Endothelial cell of umbilical vein (primary cell): ENCODE results near the gene SLC25A40. TPM values are rescaled to one million over a fixed set of nuclear protein-coding genes. Genes with fewer than 3 reads are reported as not detected.

Source experiments
- BruUV-seq: library from RNA; stranded (reverse); fragments of 400-500 nt; replicated peaks from 2 replicates; lab custom pipeline; 2021; lab: Mats Ljungman, UMichigan
- CTCF ChIA-PET: fragments of 300-600, 350-600 bp; sonication (Branson Sonifier 250); formaldehyde crosslinking; loops from one replicate; lab custom pipeline; 2021; ENCODE audit warnings: antibody characterized with exemption, inconsistent platforms; lab: Charles Lee
- POLR2A ChIA-PET: fragments of 300-600, 350-600 bp; sonication (Branson Sonifier 250); formaldehyde crosslinking; loops from one replicate; lab custom pipeline; 2021; ENCODE audit warnings: antibody characterized with exemption, inconsistent platforms; lab: Charles Lee
- DNase-seq: peaks from one replicate; pipeline ENCODE4 v3.0.0-alpha.2; 2011; ENCODE audit warnings: low read depth, low spot score
- FAIRE-seq: peaks from 2 replicates; lab custom pipeline; 2011; peaks lifted over from hg19 to GRCh38; lab: Jason Lieb, UNC
- H2AFZ ChIP-seq: 2 replicates; pipeline ENCODE4 v1.6.0; 2012; ENCODE audit warnings: low read depth, low read length, control low read depth, inconsistent platforms
- H3K27ac ChIP-seq: 2 replicates; pipeline ENCODE4 v1.5.1; 2011; ENCODE audit warnings: low read depth, mild to moderate bottlenecking, control low read depth, low read length, moderate library complexity; ENCODE audit not compliant: insufficient read depth
- H3K27me3 ChIP-seq, 2 experiments: 2 replicates each; pipeline versions ENCODE4 v1.6.0 to v1.6.1; 2011; ENCODE audit warnings: low read length in 2 of 2, mixed read lengths in 1 of 2; ENCODE audit not compliant: control insufficient read depth in 2 of 2, insufficient read depth in 2 of 2
- H3K36me3 ChIP-seq, 2 experiments: 2 replicates in 1 of 2; 3 replicates in 1 of 2; pipeline ENCODE4 v1.5.1; 2011; ENCODE audit warnings: low read length in 2 of 2, mild to moderate bottlenecking in 1 of 2, moderate library complexity in 1 of 2; ENCODE audit not compliant: control insufficient read depth in 2 of 2, insufficient read depth in 2 of 2; ENCODE audit errors: extremely low read depth in 1 of 2
- H3K4me1 ChIP-seq: 3 replicates; pipeline ENCODE4 v1.5.1; 2011; ENCODE audit warnings: mild to moderate bottlenecking, low read length; ENCODE audit not compliant: control insufficient read depth, insufficient read depth; ENCODE audit errors: extremely low read depth
- H3K4me2 ChIP-seq: 2 replicates; pipeline ENCODE4 v1.6.1; 2011; ENCODE audit warnings: low read length, control low read depth, mixed read lengths; ENCODE audit not compliant: insufficient read depth
- H3K4me3 ChIP-seq, 3 experiments: fragments of 200-600 bp in 1 of 3; sonication (generic), shearing (Covaris generic) in 1 of 3; replicated peaks in 1 of 3; 2 replicates each; pipeline ENCODE4 v1.5.1; 2011 to 2016; ENCODE audit warnings: control low read depth in 3 of 3, low read length in 3 of 3, mild to moderate bottlenecking in 2 of 3, inconsistent platforms in 1 of 3, low read depth in 1 of 3, moderate library complexity in 1 of 3; ENCODE audit not compliant: insufficient read depth in 1 of 3
- H3K79me2 ChIP-seq: 2 replicates; pipeline ENCODE4 v1.6.0; 2012; ENCODE audit warnings: low read length, inconsistent platforms; ENCODE audit not compliant: control insufficient read depth, insufficient read depth
- H3K9ac ChIP-seq: replicated peaks from 2 replicates; pipeline ENCODE3; 2011; ENCODE audit warnings: low read length, control low read depth; ENCODE audit not compliant: insufficient read depth; ENCODE audit errors: extremely low read depth
- H3K9me1 ChIP-seq: replicated peaks from 3 replicates; pipeline ENCODE4 v1.6.0; 2011; ENCODE audit warnings: mild to moderate bottlenecking, low read length; ENCODE audit not compliant: control insufficient read depth, insufficient read depth; ENCODE audit errors: extremely low read depth
- H3K9me3 ChIP-seq: replicated peaks from 2 replicates; pipeline ENCODE4 v1.5.1; 2012; ENCODE audit warnings: low read length, inconsistent platforms; ENCODE audit not compliant: control insufficient read depth, insufficient read depth
- H4K20me1 ChIP-seq: replicated peaks from 2 replicates; pipeline ENCODE3; 2011; ENCODE audit warnings: mild to moderate bottlenecking, low read length; ENCODE audit not compliant: control insufficient read depth, insufficient read depth; ENCODE audit errors: extremely low read depth
- EZH2 ChIP-seq: IDR thresholded peaks from 2 replicates; pipeline ENCODE4 v1.6.1; 2012; ENCODE audit warnings: borderline replicate concordance, low read depth, mild to moderate bottlenecking, moderate library complexity, low read length, inconsistent platforms; ENCODE audit not compliant: severe bottlenecking
- FOS ChIP-seq: IDR thresholded peaks from 2 replicates; pipeline ENCODE4 v1.6.1; 2011; ENCODE audit warnings: mild to moderate bottlenecking, low read length, moderate library complexity, borderline replicate concordance; ENCODE audit not compliant: insufficient read depth
- GATA2 ChIP-seq: IDR thresholded peaks from 2 replicates; pipeline ENCODE4 v1.7.0; 2011; ENCODE audit warnings: low read depth, mild to moderate bottlenecking, moderate library complexity, mixed read lengths, low read length; ENCODE audit not compliant: insufficient read length, insufficient read depth
- JUN ChIP-seq: IDR thresholded peaks from 2 replicates; pipeline ENCODE4 v1.6.1; 2011; ENCODE audit warnings: borderline replicate concordance, low read depth; ENCODE audit not compliant: insufficient read length, insufficient read depth
- MYC ChIP-seq: IDR thresholded peaks from one replicate; pipeline ENCODE4 v1.6.1; 2011; ENCODE audit warnings: mild to moderate bottlenecking, low read depth, low read length
- POLR2A ChIP-seq: IDR thresholded peaks from 2 replicates; pipeline ENCODE4 v1.6.1; 2012; ENCODE audit warnings: low read depth, mild to moderate bottlenecking, control low read depth, low read length
- POLR2AphosphoS5 ChIP-seq: IDR thresholded peaks from 2 replicates; pipeline ENCODE4 v1.6.1; 2012; ENCODE audit warnings: low read depth, mild to moderate bottlenecking, control low read depth, low read length, moderate library complexity; ENCODE audit not compliant: insufficient read depth
- dilution Hi-C: fragments of 300-500 bp; cut with MboI; formaldehyde crosslinking; loops from one replicate; pipeline ENCODE4 v1.15.0; 2019; ENCODE audit warnings: low sequenced_read_pairs; ENCODE audit not compliant: extremely low pct_ligation_motif_present
- intact Hi-C: fragments of 100-400 bp; cut with micrococcal nuclease; formaldehyde crosslinking; loops from one replicate; pipeline ENCODE4 v1.10.0; 2022
- polyA plus RNA-seq, 4 experiments: library from polyadenylated mRNA; depleted of rRNA in 3 of 4; stranded (reverse) in 3 of 4; unstranded in 1 of 4; fragments of >200 nt; gene quantifications; 2 replicates each; pipeline versions ENCODE4 v1.2.1 to v1.2.3, GENCODE V29; 2011 to 2012; ENCODE audit warnings: missing spikeins in 1 of 4
- total RNA-seq: library from RNA; stranded (reverse); gene quantifications from 2 replicates; pipeline ENCODE4 v1.2.3, GENCODE V29; 2021
- TF ChIP-seq, protein P1 (sequence below): IDR thresholded peaks from 2 replicates; pipeline ENCODE4 v1.6.1; 2011; ENCODE audit not compliant: insufficient read depth, insufficient read length
- TF ChIP-seq, protein P2 (sequence below), 2 donors: IDR thresholded peaks; 1 replicate in 1 of 2; 2 replicates in 1 of 2; pipeline ENCODE4 v1.5.1; 2011; ENCODE audit warnings: low read length in 2 of 2, mild to moderate bottlenecking in 2 of 2, moderate library complexity in 2 of 2, control low read depth in 1 of 2, inconsistent platforms in 1 of 2, low read depth in 1 of 2; ENCODE audit not compliant: insufficient read depth in 1 of 2; ENCODE audit errors: extremely low read depth in 1 of 2

SLC25A40 gene
- total and polyA plus RNA-seq, 2 donors (not counting 3 experiments of a cell fraction or from before 2014, with no cell fraction given) = 7.1 to 17.1 TPM

DNA sequence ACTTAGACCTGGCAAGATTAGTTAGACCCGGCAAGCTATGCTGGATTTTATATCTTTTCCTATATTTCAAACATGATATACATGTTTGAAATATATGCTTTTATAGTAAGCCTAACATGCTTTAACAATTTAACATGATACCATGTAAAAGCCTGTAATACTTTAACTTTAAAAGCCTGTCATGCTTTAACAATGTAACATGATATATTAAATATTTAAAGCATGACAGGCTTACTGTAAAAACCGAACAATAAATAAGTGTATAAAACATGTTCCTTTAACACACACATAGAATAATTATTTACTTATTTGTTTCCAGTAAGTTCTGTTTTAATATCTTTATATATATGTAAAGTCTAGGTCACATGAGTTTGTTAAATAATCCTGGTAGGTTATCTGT is 65.4 kb downstream of the SLC25A40 start:
- POLR2A ChIA-PET = no interaction called here

More for the DNA sequence above, 65.4 kb downstream of the SLC25A40 start:
- BruUV-seq = no TSS peak
- Histone ChIP-seq H3K9ac (no peak overlapping the region), H2AFZ (no peak overlapping the region), H3K4me1 (no peaks in the 10 kb centered on the region), H3K27me3 (no peaks in the 10 kb centered on the region), H3K27ac (no peak overlapping the region), H3K9me3 (no peaks in the 10 kb centered on the region), H3K9me1 (no peaks in the 10 kb centered on the region), H3K79me2 (no peaks in the 10 kb centered on the region), H4K20me1 (no peaks in the 10 kb centered on the region), H3K4me3 (no peak overlapping the region), H3K4me2 (no peak overlapping the region), H3K36me3 (no peaks in the 10 kb centered on the region)
- dilution Hi-C loops = no loop called here
- FAIRE-seq (no peak), DNase-seq (no peak)
- intact Hi-C loops = no loop called here
- TF ChIP-seq MYC (no peak), POLR2AphosphoS5 (no peak), POLR2A (no peak), JUN (no peak), FOS (no peak), EZH2 (no peak), GATA2 (no peak)
- TF ChIP-seq, protein P1, sequence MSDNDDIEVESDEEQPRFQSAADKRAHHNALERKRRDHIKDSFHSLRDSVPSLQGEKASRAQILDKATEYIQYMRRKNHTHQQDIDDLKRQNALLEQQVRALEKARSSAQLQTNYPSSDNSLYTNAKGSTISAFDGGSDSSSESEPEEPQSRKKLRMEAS = no peak
- TF ChIP-seq, protein P2, sequence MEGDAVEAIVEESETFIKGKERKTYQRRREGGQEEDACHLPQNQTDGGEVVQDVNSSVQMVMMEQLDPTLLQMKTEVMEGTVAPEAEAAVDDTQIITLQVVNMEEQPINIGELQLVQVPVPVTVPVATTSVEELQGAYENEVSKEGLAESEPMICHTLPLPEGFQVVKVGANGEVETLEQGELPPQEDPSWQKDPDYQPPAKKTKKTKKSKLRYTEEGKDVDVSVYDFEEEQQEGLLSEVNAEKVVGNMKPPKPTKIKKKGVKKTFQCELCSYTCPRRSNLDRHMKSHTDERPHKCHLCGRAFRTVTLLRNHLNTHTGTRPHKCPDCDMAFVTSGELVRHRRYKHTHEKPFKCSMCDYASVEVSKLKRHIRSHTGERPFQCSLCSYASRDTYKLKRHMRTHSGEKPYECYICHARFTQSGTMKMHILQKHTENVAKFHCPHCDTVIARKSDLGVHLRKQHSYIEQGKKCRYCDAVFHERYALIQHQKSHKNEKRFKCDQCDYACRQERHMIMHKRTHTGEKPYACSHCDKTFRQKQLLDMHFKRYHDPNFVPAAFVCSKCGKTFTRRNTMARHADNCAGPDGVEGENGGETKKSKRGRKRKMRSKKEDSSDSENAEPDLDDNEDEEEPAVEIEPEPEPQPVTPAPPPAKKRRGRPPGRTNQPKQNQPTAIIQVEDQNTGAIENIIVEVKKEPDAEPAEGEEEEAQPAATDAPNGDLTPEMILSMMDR (IDR thresholded peaks at IDR 0.05; ENCODE audit: extremely low read depth in 1 of 2, insufficient read depth in 1 of 2, low read depth in 1 of 2, low read length in 2 of 2) = no peak
- CTCF ChIA-PET = interaction anchor here (1.1 to 1.2 kb wide), 2 partner anchors 13 to 305 kb away, joined by 3 to 5 read pairs; no protein-coding TSS in a partner anchor
